Activated naive CD4-positive, alpha-beta T cell treated with anti-CD3 and anti-CD28 coated beads, Interleukin-2, amount 50 U/mL, for 72 hours (primary cell): ENCODE data around the gene STPG1. TPM values are rescaled to one million over a fixed set of nuclear protein-coding genes. Genes with fewer than 3 reads are reported as not detected.

ENCODE experiments used
- ATAC-seq, 2 donors: fragments of 150-1000 bp; cut with Tn5 transposase; 2 replicates each; pipeline ENCODE4 v1.10.0; 2021; ENCODE audit warnings: mild to moderate bottlenecking in 2 of 2, moderate library complexity in 2 of 2
- DNase-seq, 2 donors: peaks; one replicate each; pipeline ENCODE4 v3.0.0; 2021 to 2022; ENCODE audit warnings: low spot score in 2 of 2
- H3K27ac Mint-ChIP-seq, 2 donors: one replicate each; pipeline ENCODE4 v1.8.0; 2022; ENCODE audit warnings: mild to moderate bottlenecking in 2 of 2, mixed read lengths in 2 of 2
- H3K36me3 Mint-ChIP-seq, 2 donors: one replicate each; pipeline ENCODE4 v1.8.0; 2022; ENCODE audit warnings: mixed read lengths in 2 of 2
- H3K9me3 Mint-ChIP-seq, 2 donors: one replicate each; pipeline ENCODE4 v1.8.0; 2022; ENCODE audit warnings: mixed read lengths in 2 of 2
- total RNA-seq, 2 donors: library from RNA; stranded (reverse); gene quantifications; one replicate each; pipeline ENCODE4 v1.2.3, GENCODE V29; 2022

Gene STPG1
- total RNA-seq, 2 donors from 2014 or later = 6.1 to 7.0 TPM

DNA sequence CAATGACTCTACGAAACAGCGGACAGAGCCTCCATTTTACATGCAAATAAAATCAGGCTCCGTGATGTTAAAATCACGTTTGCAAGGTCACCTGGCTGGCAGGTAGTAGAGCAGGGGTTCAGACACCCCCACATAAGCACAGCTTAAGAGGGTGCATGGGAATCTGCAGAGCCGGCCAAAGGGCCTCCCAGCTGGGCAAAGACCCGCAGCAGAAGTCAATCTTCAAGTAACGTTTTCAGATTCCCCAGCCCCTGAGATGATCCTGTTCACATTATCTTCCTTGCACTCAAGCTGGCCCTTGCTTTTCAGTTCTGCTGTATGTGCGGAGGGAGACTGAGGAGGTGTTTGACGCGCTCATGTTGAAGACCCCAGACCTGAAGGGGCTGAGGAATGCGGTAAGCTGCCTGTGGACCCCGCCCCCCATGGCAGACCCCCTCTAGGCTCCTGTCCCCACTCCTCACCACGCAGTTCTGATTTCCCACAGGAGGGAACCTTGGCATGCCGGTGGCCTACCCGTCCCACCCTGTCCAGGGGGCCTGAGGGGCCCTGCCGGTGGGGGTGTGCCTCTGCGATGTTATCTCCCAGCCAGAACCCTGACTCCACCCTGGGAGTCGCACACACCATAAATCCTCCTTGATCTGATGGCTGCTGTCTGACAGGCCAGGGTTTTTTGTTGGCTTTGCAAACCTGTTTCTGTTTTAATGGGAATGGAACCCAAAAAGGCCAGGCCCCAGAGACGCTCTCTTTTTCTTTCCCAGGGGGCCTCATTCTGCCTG, 66.2 kb downstream of the STPG1 start:
- Mint-ChIP-seq H3K36me3 (no peaks in the 10 kb centered on the region), H3K27ac (no peak overlapping the region), H3K9me3 (no peaks in the 10 kb centered on the region)
- ATAC-seq (no peak), DNase-seq (no peak)

DNA sequence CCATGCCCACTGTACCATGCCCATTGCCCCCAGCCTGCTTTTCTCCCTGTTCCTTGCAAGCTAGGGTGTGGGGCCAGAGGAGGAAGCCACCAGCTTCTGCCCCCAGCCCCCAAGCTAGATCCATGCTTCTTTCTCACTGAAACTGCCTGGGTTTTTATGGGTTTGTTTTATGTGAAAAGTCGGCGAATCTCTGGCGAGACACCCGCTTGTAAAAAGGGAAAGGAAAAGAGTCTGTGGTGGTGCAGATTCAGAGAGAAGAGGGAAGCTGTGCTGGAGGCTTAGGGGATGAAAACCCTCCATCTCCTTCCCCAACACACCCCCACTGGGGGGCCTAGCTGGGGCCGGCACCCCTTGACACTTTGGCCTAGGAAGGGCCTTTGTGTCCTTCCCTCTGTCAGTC, 68.2 kb downstream of the STPG1 start:
- no peak for ATAC-seq
- DNase-seq = no peak
- H3K27ac Mint-ChIP-seq = no peak overlapping the region
- H3K9me3 Mint-ChIP-seq = no peaks in the 10 kb centered on the region
- no peaks in the 10 kb centered on the region for H3K36me3 Mint-ChIP-seq

GRCh38 chr1:24344090-24344742, 69.4 kb downstream of the STPG1 start:
- Mint-ChIP-seq H3K27ac (no peak overlapping the region), H3K9me3 (no peaks in the 10 kb centered on the region), H3K36me3 (no peaks in the 10 kb centered on the region)
- ATAC-seq = peak; percentile 51 to 53
- DNase-seq = no peak

- ATAC-seq = peak in 1 of 2 donors; percentile 11
- DNase-seq = no peak
- Mint-ChIP-seq H3K36me3 (no peaks in the 10 kb centered on the region), H3K27ac (no peak overlapping the region), H3K9me3 (no peaks in the 10 kb centered on the region)
Measured at GRCh38 chr1:24343412-24344089, 70.0 kb downstream of the STPG1 start.

DNA sequence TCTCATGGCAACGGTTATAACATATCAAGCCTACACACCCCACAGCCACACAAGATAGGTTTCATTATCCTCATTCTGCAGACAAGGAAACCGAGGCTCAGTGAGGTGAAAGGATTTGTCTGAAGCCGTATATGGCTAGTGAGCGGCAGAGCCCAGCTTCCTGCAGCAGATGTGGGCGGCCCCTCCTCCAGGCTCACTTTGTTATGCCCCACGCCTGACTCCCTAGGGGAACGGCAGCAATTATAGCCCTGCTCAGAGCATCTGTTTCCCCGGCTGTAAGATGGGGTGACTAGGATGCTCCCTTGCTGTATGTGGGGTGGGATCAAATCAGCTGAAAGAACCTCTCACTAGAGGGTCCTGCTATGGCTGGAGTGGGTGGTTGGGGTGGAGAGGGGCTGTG, 72.3 kb downstream of the STPG1 start:
- no peak for DNase-seq
- H3K27ac Mint-ChIP-seq = no peak overlapping the region
- no peaks in the 10 kb centered on the region for H3K9me3 Mint-ChIP-seq
- no peak for ATAC-seq
- H3K36me3 Mint-ChIP-seq = no peaks in the 10 kb centered on the region

GRCh38 chr1:24340770-24341169, 72.8 kb downstream of the STPG1 start:
- no peak for DNase-seq
- H3K9me3 Mint-ChIP-seq = no peaks in the 10 kb centered on the region
- no peak overlapping the region for H3K27ac Mint-ChIP-seq
- ATAC-seq = no peak
- no peaks in the 10 kb centered on the region for H3K36me3 Mint-ChIP-seq

DNA sequence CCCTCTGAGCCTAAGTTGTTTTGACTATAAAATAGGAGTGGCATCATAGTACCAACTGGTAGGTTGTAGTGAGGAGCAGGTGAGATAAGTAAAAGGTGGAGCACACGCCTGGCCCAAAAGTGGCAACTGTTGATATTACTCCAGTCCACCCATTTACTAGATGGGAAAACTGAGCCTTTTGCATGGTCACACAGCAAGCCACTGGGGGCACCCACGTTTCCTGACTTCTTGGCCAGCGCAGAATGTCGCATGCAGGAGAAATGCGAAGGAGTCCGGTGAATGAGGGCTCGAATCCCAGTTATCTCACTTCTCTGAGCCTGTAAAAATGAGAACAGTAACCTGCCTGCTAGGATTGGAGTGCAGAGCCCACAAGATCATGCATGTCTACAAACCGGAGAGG, 73.6 kb downstream of the STPG1 start:
- no peak overlapping the region for H3K27ac Mint-ChIP-seq
- DNase-seq (no peak), ATAC-seq (no peak)
- no peaks in the 10 kb centered on the region for H3K36me3 Mint-ChIP-seq
- H3K9me3 Mint-ChIP-seq = no peaks in the 10 kb centered on the region

- no peak for DNase-seq
- Mint-ChIP-seq H3K9me3 (no peaks in the 10 kb centered on the region), H3K36me3 (no peaks in the 10 kb centered on the region), H3K27ac (no peak overlapping the region)
- no peak for ATAC-seq
Measured at GRCh38 chr1:24338447-24338846, 75.1 kb downstream of the STPG1 start.

DNA sequence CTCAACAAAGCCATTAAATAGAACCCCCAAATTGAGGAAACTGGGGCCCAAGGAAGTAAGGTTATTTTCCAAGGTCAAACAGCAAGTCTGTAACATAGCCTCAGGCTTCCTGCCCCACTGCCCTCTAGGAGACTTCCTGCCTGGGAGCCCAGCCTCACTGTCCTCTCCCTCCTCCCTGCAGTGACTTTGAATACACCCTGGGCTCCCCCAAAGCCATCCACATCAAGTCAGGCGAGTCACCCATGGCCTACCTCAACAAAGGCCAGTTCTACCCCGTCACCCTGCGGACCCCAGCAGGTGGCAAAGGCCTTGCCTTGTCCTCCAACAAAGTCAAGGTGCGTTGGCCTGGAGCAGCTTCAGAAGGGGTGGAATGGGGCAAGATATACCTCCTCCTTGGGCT, 76.1 kb downstream of the STPG1 start:
- no peak for DNase-seq
- Mint-ChIP-seq H3K36me3 (no peaks in the 10 kb centered on the region), H3K9me3 (no peaks in the 10 kb centered on the region), H3K27ac (no peak overlapping the region)
- no peak for ATAC-seq

DNA sequence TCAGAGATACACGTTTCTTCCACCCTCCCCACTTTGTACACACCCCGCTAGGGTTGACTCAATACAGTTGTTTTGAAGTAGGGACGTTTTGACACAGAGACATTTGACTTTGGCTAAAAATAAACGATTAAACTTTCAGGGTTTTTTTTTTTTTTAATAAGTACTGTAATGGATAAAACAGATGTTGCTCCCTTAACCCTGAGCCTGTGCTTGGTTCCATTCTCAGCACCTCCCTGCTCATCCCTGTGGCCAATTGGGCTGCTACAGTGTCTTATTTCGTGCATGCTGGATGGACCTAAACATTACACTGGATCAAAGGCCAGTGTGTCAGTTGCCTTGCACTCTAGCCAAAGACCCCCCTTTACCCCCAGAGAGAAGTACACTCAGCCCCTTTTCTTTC, 77.5 kb downstream of the STPG1 start:
- Mint-ChIP-seq H3K36me3 (no peaks in the 10 kb centered on the region), H3K9me3 (no peaks in the 10 kb centered on the region)
- no peak for DNase-seq

DNA sequence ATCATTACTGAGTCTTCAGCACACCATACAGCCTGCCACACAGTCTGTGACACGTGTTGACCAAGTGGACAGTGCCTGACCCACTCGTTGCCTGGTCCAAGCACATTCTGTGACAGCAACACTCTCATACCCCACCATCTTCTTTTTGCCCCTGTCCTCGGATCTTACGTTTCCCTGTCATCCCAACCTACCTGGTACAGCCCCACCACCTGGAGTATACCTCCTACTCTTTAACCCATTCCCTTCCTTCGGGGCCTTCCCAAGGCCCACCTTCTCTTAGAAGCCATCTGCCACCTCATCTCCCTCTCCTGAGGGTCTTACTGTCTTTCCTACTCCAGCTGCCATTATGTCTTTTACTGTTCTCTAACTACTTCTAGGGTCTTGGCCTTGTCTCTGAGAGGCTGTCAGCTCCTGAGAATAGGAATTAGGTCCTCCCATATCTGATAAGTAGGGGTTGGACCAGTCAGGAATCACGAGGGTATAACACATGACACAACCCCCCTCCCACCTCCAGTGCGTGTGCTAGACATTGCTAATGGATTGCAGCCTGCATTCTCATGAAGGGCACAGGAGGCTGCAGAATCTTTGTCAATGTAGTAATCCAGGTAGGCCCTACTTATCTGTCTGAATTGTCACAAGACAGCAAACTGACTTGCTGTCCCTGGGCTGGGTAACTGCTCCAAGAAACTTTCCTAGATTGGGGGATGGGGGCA, 81.5 kb downstream of the STPG1 start:
- ATAC-seq = no peak
- no peak overlapping the region for H3K27ac Mint-ChIP-seq
- no peaks in the 10 kb centered on the region for H3K9me3 Mint-ChIP-seq
- DNase-seq = no peak
- H3K36me3 Mint-ChIP-seq = no peaks in the 10 kb centered on the region

More for the DNA sequence above, 77.5 kb downstream of the STPG1 start:
- H3K27ac Mint-ChIP-seq = no peak overlapping the region
- no peak for ATAC-seq

DNA sequence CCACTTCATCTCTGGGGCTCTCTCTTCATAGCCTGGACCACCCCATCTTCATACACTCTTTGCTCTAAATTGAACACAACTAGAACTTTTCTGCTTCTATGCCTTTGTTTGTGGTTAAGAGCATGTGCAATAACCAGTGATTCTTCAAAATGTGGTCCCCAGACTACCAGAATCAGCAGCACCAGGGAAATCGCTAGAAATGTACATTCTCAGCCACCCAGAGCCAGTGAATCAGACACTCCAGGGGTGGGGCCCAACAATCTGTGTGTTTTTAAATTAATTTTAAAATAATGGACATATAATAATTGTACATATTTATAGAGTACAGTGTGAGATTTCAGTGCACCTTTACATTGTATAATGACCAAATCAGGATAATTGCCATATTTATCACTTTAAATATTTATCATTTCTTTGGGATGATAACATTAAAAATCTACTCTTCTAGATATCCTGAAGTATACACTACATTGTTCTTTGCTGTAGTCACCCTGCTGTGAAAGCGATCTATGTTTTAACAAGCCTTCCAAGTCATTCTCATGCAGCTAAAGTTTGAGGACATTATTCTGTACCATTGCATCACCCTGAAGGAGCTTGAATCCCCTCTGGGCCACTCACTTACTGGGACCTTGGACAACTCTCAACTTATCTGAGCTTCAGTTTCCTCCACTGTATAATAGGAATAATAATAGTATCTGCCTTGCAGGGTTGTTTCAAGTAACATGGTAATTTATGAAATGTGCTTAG, 83.6 kb downstream of the STPG1 start:
- H3K9me3 Mint-ChIP-seq = no peaks in the 10 kb centered on the region
- no peak for DNase-seq
- H3K36me3 Mint-ChIP-seq = no peaks in the 10 kb centered on the region
- ATAC-seq = no peak
- no peak overlapping the region for H3K27ac Mint-ChIP-seq

- H3K9me3 Mint-ChIP-seq = no peaks in the 10 kb centered on the region
- H3K27ac Mint-ChIP-seq = no peak overlapping the region
- ATAC-seq (no peak), DNase-seq (no peak)
- H3K36me3 Mint-ChIP-seq = no peaks in the 10 kb centered on the region
Measured at GRCh38 chr1:24329331-24329730, 84.3 kb downstream of the STPG1 start.

DNA sequence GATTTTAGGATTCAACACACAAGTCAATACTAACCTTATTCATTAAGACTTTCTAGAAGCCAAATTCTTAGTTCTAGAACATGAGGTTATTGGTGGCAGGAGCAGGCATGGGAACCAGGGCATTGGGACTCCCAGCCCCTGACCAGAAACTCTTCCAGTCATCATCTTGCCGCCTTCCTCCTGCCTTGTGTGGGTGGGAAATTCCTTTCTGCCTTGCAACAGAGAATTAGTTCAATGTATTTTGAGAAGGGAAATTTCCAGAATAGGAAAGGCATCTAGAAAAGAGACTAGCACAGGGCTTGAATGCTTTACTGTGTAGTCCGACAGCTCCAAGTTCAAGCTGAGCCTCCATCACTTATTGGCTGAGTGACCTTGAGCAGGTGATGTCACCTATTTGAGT, 85.7 kb downstream of the STPG1 start:
- Mint-ChIP-seq H3K27ac (no peak overlapping the region), H3K9me3 (no peaks in the 10 kb centered on the region), H3K36me3 (no peaks in the 10 kb centered on the region)
- DNase-seq (no peak), ATAC-seq (no peak)

GRCh38 chr1:24327486-24327885, 86.1 kb downstream of the STPG1 start:
- no peaks in the 10 kb centered on the region for H3K9me3 Mint-ChIP-seq
- H3K36me3 Mint-ChIP-seq = no peaks in the 10 kb centered on the region
- DNase-seq (no peak), ATAC-seq (no peak)
- no peak overlapping the region for H3K27ac Mint-ChIP-seq

- no peaks in the 10 kb centered on the region for H3K36me3 Mint-ChIP-seq
- ATAC-seq (no peak), DNase-seq (no peak)
- no peak overlapping the region for H3K27ac Mint-ChIP-seq
- H3K9me3 Mint-ChIP-seq = no peaks in the 10 kb centered on the region
Measured at GRCh38 chr1:24325587-24326449, 87.8 kb downstream of the STPG1 start.
